Mesendoderm (in vitro differentiated cells): ENCODE measurements around the gene PAPSS2.
A peak's percentile ranks its signal among the peaks of the same experiment; 100 is the strongest.

Experiments
- DNase-seq: peaks from one replicate; pipeline ENCODE4 v3.0.0; 2013
- H2AK5ac ChIP-seq: 2 replicates; pipeline ENCODE4 v1.6.1; 2013; ENCODE audit warnings: low read length, inconsistent platforms
- H2BK120ac ChIP-seq: 2 replicates; pipeline ENCODE4 v1.6.1; 2013; ENCODE audit warnings: low read depth, mild to moderate bottlenecking, low read length, moderate library complexity, mixed read lengths
- H2BK15ac ChIP-seq: replicated peaks from 2 replicates; pipeline ENCODE4 v1.6.1; 2013; ENCODE audit warnings: low read depth, mild to moderate bottlenecking, moderate library complexity
- H2BK5ac ChIP-seq: 2 replicates; pipeline ENCODE4 v1.6.1; 2013; ENCODE audit warnings: low read length, inconsistent platforms
- H3K18ac ChIP-seq: 2 replicates; pipeline ENCODE4 v1.6.1; 2013; ENCODE audit warnings: mild to moderate bottlenecking, low read length, mixed read lengths
- H3K23ac ChIP-seq: one replicate; pipeline ENCODE4 v1.6.1; 2013; ENCODE audit warnings: low read length
- H3K27ac ChIP-seq: 2 replicates; pipeline ENCODE4 v1.5.1; 2013; ENCODE audit warnings: low read depth, mild to moderate bottlenecking, inconsistent platforms, low read length, moderate library complexity
- H3K27me3 ChIP-seq: 2 replicates; pipeline ENCODE4 v1.6.1; 2013; ENCODE audit warnings: low read length, control low read depth, mild to moderate bottlenecking, inconsistent platforms; ENCODE audit not compliant: insufficient read depth, poor library complexity
- H3K36me3 ChIP-seq: 2 replicates; pipeline ENCODE4 v1.6.1; 2013; ENCODE audit warnings: low read length, inconsistent platforms; ENCODE audit not compliant: control insufficient read depth, insufficient read depth
- H3K4ac ChIP-seq: one replicate; pipeline ENCODE4 v1.6.1; 2013; ENCODE audit warnings: low read depth, mild to moderate bottlenecking, low read length, moderate library complexity
- H3K4me1 ChIP-seq: 2 replicates; pipeline ENCODE4 v1.6.1; 2013; ENCODE audit warnings: low read depth, low read length, inconsistent platforms; ENCODE audit not compliant: control insufficient read depth
- H3K4me2 ChIP-seq: 2 replicates; pipeline ENCODE4 v1.6.1; 2013; ENCODE audit warnings: low read length
- H3K4me3 ChIP-seq: 2 replicates; pipeline ENCODE4 v1.5.1; 2013; ENCODE audit warnings: mild to moderate bottlenecking, low read length
- H3K56ac ChIP-seq: one replicate; pipeline ENCODE4 v1.6.1; 2013; ENCODE audit warnings: low read length
- H3K79me1 ChIP-seq: 2 replicates; pipeline ENCODE4 v1.6.1; 2013; ENCODE audit warnings: low read length, inconsistent platforms
- H3K79me2 ChIP-seq: 2 replicates; pipeline ENCODE4 v1.6.1; 2013; ENCODE audit warnings: mild to moderate bottlenecking, low read length; ENCODE audit not compliant: control insufficient read depth, insufficient read depth
- H3K9ac ChIP-seq: 2 replicates; pipeline ENCODE4 v1.6.1; 2013; ENCODE audit warnings: low read length, inconsistent platforms
- H4K5ac ChIP-seq: one replicate; pipeline ENCODE4 v1.6.1; 2013; ENCODE audit warnings: low read length
- H4K8ac ChIP-seq: one replicate; pipeline ENCODE4 v1.6.1; 2013; ENCODE audit warnings: low read depth, mild to moderate bottlenecking, control low read depth, low read length, moderate library complexity
- WGBS: extraction: QIAGEN DNeasy Blood & Tissue Kit; methylation state at CpG from one replicate; pipeline ENCODE4 v1.1.7; 2013; ENCODE audit warnings: low lambda C conversion rate, missing lambda C conversion rate; ENCODE audit not compliant: insufficient coverage; ENCODE audit errors: extremely low coverage; 5-methylcytosine and 5-hydroxymethylcytosine counted together

The PAPSS2 gene

DNA sequence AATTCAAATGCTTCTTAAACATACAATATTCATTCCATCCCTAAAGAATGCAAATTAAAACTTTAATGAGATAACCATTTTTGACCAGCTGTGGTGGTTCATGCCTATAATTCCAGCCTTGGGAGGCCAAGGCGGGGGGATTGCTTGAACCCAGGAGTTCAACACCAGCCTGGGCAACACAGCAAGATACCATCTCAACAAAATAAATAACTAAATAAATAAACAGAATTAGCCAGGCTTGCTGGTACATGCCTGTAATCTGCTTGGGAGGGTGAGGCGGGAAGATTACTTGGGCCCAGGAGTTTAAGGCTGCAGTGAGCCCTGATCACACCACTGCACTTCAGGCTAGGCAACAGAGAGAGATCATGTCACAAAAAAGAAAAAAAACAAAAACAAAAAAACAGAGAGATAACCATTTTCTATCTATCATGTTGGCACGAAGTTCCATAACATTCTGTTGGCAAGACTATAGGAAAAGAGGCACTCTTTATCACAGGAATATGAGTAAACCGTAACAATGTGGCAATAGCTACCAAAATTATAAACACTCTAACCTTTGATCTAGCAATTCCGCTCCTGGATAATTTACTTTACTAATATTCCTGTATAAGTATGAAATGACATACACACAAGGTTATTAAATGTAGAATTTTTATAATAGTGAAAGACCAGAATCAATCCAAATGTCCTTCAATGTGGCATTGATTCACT is 106.1 kb downstream of the PAPSS2 start:
- no peak for DNase-seq
- no peak overlapping the region for H2BK15ac ChIP-seq
- no peak overlapping the region for H3K4ac ChIP-seq
- no peaks in the 10 kb centered on the region for H3K4me1 ChIP-seq
- no peak overlapping the region for H2BK120ac ChIP-seq
- H4K8ac ChIP-seq, result no peak overlapping the region
- no CpG with 5 or more reads among the region's 5 CpGs for whole genome bisulfite sequencing
- H3K36me3 ChIP-seq, result no peaks in the 10 kb centered on the region
- no peak overlapping the region for H3K18ac ChIP-seq
- H3K56ac ChIP-seq, result no peak overlapping the region
- H3K79me2 ChIP-seq, result no peaks in the 10 kb centered on the region
- no peak overlapping the region for H3K4me3 ChIP-seq
- H3K9ac ChIP-seq, result no peak overlapping the region
- no peak overlapping the region for H2BK5ac ChIP-seq
- H4K5ac ChIP-seq, result no peak overlapping the region
- no peak overlapping the region for H3K23ac ChIP-seq
- no peak overlapping the region for H2AK5ac ChIP-seq
- H3K27ac ChIP-seq, result no peak overlapping the region
- no peaks in the 10 kb centered on the region for H3K79me1 ChIP-seq
- H3K4me2 ChIP-seq, result no peak overlapping the region
- H3K27me3 ChIP-seq, result no peaks in the 10 kb centered on the region

DNA sequence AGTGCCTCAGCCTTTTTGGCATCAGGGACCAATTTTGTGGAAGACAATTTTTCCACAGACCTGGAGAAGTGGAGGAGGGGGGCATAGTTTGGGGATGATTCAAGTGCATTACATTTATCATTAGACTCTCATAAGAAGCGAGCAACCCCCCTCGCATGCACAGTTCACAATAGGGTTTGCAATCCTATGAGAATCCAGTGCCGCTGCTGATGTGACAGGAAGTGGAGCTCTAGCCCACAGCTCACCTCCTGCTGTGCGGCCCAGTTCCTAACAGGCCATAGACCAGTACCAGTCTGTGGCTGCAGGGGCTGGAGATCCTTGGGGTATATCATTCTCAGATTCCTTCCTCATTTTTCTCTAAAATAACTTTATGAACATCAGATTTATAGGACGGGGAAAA is 107.6 kb downstream of the PAPSS2 start:
- no peaks in the 10 kb centered on the region for H3K4me1 ChIP-seq
- DNase-seq, result peak; percentile 74
- no peak overlapping the region for H3K4me3 ChIP-seq
- H3K27ac ChIP-seq, result no peak overlapping the region
- no peaks in the 10 kb centered on the region for H3K79me1 ChIP-seq
- H3K18ac ChIP-seq, result no peak overlapping the region
- H4K8ac ChIP-seq, result no peak overlapping the region
- H3K4ac ChIP-seq, result no peak overlapping the region
- H3K56ac ChIP-seq, result no peak overlapping the region
- no peak overlapping the region for H3K9ac ChIP-seq
- no peak overlapping the region for H2BK15ac ChIP-seq
- no peak overlapping the region for H3K4me2 ChIP-seq
- no peaks in the 10 kb centered on the region for H3K36me3 ChIP-seq
- H3K27me3 ChIP-seq, result no peaks in the 10 kb centered on the region
- H2BK120ac ChIP-seq, result no peak overlapping the region
- H2BK5ac ChIP-seq, result no peak overlapping the region
- no peak overlapping the region for H4K5ac ChIP-seq
- H3K79me2 ChIP-seq, result no peaks in the 10 kb centered on the region
- WGBS, result no CpG with 5 or more reads among the region's 5 CpGs
- H2AK5ac ChIP-seq, result no peak overlapping the region
- H3K23ac ChIP-seq, result no peak overlapping the region

DNA sequence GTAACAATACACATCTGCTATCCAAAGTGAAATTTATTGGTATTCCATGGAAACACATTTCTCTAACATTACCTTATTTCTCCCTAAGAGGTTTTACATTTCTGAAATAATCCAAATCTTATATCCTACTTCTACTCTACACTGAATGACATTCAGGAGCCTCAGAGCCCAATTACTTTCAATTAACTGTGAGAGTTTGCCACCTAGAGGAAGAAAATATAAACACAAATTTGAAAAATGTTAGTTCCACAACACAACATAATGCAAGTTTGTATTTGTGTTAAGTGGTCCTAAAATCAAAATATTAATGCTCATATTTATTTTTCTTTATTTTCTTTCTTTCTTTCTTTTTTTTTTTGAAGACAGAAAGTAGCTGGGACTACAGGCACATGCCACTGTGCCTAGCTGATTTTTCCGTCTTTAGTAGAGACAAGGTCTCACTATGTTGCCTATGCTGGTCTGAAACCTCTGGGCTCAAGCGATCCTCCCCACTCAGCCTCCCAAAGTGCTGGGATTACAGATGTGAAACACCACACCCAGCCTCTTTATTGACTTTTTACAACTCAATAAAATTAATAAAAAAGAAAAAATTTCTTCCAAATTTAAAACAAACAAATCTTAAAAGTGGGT is 112.3 kb downstream of the PAPSS2 start:
- Histone ChIP-seq H3K18ac (no peak overlapping the region), H3K79me1 (no peaks in the 10 kb centered on the region), H3K4me2 (no peak overlapping the region), H3K27ac (no peak overlapping the region), H3K79me2 (no peaks in the 10 kb centered on the region), H2BK120ac (no peak overlapping the region), H3K23ac (no peak overlapping the region), H3K9ac (no peak overlapping the region), H3K4me3 (no peak overlapping the region), H4K8ac (no peak overlapping the region), H3K36me3 (no peaks in the 10 kb centered on the region), H4K5ac (no peak overlapping the region), H3K27me3 (no peaks in the 10 kb centered on the region), H3K56ac (no peak overlapping the region), H2BK5ac (no peak overlapping the region), H3K4ac (no peak overlapping the region), H2BK15ac (no peak overlapping the region), H3K4me1 (no peaks in the 10 kb centered on the region), H2AK5ac (no peak overlapping the region)
- DNase-seq, result peak; percentile 46
- WGBS, result no CpG with 5 or more reads among the region's 2 CpGs

DNA sequence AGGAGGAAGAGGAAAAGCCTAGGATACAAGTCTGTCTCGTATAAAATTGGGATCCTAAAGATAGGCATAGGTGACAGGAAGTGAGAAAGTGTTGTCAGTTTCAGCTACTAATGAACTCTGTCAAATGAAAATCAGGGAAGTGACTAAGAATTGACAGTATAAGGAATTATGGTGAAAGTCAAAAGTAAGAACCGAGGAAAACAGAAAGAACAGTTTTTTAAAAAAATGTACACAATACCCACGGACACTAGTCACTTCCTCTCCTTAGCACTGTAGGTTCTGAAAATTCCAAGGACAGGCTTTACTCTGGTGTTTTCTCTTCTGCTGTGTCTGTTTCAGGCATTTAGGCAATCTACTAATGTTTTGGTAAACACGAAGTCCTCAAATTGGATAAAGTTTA is 116.1 kb downstream of the PAPSS2 start:
- no peak overlapping the region for H3K4me3 ChIP-seq
- no peak overlapping the region for H3K4ac ChIP-seq
- no peak overlapping the region for H2BK5ac ChIP-seq
- H3K36me3 ChIP-seq, result no peaks in the 10 kb centered on the region
- H3K79me1 ChIP-seq, result peaks cover 2% of the 10 kb centered on the region
- no peak overlapping the region for H3K56ac ChIP-seq
- no CpG with 5 or more reads among the region's 4 CpGs for WGBS
- DNase-seq, result no peak
- H3K4me1 ChIP-seq, result no peaks in the 10 kb centered on the region
- no peaks in the 10 kb centered on the region for H3K79me2 ChIP-seq
- H3K4me2 ChIP-seq, result no peak overlapping the region
- no peak overlapping the region for H3K18ac ChIP-seq
- no peak overlapping the region for H3K9ac ChIP-seq
- no peak overlapping the region for H3K27ac ChIP-seq
- H3K23ac ChIP-seq, result no peak overlapping the region
- no peak overlapping the region for H2AK5ac ChIP-seq
- H3K27me3 ChIP-seq, result no peaks in the 10 kb centered on the region
- H4K5ac ChIP-seq, result no peak overlapping the region
- H2BK15ac ChIP-seq, result no peak overlapping the region
- no peak overlapping the region for H2BK120ac ChIP-seq
- peak overlapping the region; percentile 40 for H4K8ac ChIP-seq

DNA sequence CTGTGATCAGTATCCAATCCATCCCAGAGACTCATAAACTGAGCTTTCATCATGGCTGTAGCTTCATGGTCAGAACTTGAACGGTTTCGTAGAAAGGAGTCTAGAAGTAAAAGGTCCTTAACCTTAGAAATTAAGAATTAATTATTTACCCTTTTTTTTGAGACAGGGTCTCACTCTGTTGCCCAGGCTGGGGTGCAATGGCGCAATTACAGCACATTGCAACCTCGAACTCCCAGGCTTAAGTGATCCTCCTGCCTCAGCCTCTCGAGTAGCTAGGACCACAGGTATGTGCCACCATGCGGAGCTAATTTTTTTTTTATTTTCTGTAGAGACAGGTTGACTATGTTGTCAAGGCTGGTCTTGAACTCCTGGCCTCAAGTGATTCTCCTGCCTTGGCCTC is 116.7 kb downstream of the PAPSS2 start:
- WGBS, result no CpG with 5 or more reads among the region's 6 CpGs
- DNase-seq, result no peak
- Histone ChIP-seq H3K4me1 (no peaks in the 10 kb centered on the region), H3K4me2 (no peak overlapping the region), H3K23ac (no peak overlapping the region), H2AK5ac (no peak overlapping the region), H3K9ac (no peak overlapping the region), H3K79me2 (no peaks in the 10 kb centered on the region), H3K18ac (no peak overlapping the region), H3K36me3 (no peaks in the 10 kb centered on the region), H4K8ac (no peak overlapping the region), H3K27me3 (no peaks in the 10 kb centered on the region), H2BK5ac (no peak overlapping the region), H4K5ac (no peak overlapping the region), H2BK120ac (no peak overlapping the region), H3K79me1 (peaks cover 2% of the 10 kb centered on the region), H3K27ac (no peak overlapping the region), H3K4ac (no peak overlapping the region), H2BK15ac (no peak overlapping the region), H3K4me3 (no peak overlapping the region), H3K56ac (no peak overlapping the region)

DNA sequence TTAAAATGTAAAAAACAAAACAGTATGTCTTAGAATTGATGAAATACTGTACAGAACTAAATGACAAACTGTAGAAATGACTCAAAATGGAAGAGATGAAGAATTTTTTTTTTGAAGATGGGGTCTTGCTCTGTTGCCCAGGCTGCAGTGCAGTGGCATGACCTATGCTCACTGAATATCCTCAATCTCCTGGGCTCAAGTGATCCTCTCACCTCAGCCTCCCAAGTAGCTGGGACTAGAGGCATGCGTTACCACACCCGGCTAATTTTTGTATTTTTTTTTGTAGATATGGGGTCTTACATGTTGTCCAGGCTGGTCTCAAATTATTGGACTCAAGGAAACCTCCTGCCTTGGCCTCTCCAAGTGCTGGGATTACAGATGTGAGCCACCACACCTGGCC is 121.9 kb downstream of the PAPSS2 start:
- H3K4me2 ChIP-seq, result no peak overlapping the region
- H3K4me1 ChIP-seq, result no peaks in the 10 kb centered on the region
- no peak overlapping the region for H3K9ac ChIP-seq
- H2BK5ac ChIP-seq, result no peak overlapping the region
- H3K18ac ChIP-seq, result no peak overlapping the region
- H3K79me1 ChIP-seq, result peaks cover 2% of the 10 kb centered on the region
- no peak overlapping the region for H3K27ac ChIP-seq
- no peaks in the 10 kb centered on the region for H3K79me2 ChIP-seq
- H4K5ac ChIP-seq, result no peak overlapping the region
- no peak overlapping the region for H3K4ac ChIP-seq
- DNase-seq, result no peak
- no peaks in the 10 kb centered on the region for H3K36me3 ChIP-seq
- H2AK5ac ChIP-seq, result no peak overlapping the region
- H2BK120ac ChIP-seq, result no peak overlapping the region
- H4K8ac ChIP-seq, result no peak overlapping the region
- no peak overlapping the region for H3K56ac ChIP-seq
- no peak overlapping the region for H3K23ac ChIP-seq
- H2BK15ac ChIP-seq, result no peak overlapping the region
- no CpG with 5 or more reads among the region's 2 CpGs for WGBS
- no peaks in the 10 kb centered on the region for H3K27me3 ChIP-seq
- H3K4me3 ChIP-seq, result no peak overlapping the region
